GM19324 (cell line): ENCODE measurements around the gene FMN1.

Experiments
- ATAC-seq: cut with Tn5 transposase; IDR thresholded peaks from one replicate; pipeline ENCODE4 v1.9.1; 2021; ENCODE audit warnings: mild to moderate bottlenecking, moderate library complexity; ENCODE audit not compliant: unreplicated experiment, low FRiP score

FMN1 gene

DNA sequence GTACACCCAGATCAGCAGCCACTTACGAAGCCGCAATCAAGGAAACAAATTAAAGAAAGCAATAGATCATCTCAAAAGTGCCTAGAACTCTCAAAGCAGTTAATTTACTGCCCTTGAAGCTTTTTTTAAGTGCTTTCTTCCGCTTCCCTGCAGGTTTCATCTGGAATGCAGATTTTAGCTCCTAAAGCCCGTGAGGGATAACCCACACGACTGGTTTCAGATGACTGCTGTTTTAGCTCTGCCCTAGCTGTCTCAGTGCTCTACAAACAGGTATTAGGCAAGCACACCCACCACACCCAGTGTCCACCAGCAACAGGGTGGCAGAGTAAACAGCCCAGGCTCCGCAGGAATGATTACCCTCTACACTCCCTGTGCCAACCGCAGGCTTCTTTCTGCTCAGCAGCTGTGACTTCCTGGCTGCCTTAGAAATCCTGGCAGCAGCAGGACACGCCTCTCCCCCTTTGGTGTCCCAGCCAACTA is 126.0 kb downstream of the FMN1 start:
- ATAC-seq, result no peak

DNA sequence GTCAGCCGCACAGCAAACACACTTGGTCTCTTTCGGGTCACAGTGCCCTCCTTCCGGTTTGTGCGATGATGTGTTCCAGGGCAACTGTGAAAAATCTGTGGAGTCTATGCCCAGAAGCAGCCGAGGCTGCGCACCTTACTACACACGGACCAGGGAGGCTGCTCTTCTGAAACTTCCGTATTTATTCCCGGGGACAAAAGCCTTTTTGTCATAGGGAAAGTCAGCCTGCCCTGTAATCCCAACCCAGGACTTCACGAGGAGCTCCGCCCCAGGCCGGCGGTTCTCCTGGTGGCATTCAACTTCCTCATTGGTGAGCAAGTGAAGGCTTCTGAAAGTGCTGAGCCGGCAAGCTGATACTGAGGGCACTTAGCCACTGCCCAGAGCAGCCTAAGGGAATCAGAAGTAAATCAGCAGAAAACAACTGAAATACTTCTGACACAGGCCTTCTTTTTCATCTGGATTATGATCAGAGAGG is 126.5 kb downstream of the FMN1 start:
- no peak for ATAC-seq

DNA sequence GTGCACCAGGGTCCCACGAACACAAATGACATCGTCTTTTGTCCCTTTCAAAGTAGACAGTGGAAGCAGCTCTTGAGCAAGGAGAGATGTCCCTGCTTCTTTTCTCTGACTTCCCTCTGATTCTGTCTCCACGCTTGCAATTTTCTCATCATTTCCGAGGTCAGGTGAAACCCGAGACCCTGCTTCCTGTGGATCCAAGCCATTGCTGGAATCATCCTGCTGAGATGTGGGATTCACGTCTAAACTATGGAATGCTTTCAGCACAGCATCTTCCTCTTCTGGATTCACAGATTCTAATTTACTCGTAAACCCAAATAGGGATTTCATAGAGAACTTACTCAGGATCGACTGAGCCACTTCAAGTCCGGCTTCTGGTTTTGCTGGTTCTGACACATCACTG is 127.1 kb downstream of the FMN1 start:
- no peak for ATAC-seq

DNA sequence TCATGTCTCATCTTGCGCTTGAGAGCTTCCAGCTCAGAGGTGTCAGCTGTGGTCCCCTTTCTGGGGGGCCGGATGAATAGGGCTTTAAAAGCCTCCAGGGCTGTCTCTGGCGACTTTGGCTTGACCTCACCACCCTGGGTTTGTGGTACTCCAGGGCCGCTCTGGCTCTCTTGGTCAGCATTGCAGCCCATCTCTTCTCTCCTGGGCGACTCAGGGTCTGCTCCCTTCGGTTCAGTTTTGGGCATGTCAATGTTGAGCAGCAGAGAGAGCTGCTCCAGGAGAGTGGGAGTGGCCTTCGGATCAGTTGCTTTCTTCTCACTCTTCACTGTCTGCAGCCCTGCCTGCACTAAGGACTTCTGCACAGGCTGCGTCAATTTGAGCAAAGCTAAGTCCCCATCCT is 127.9 kb downstream of the FMN1 start:
- no peak for ATAC-seq

GRCh38 chr15:33064878-33065277 is 129.6 kb downstream of the FMN1 start:
- ATAC-seq, result no peak

- no peak for ATAC-seq
These were observed 135.3 kb downstream of the FMN1 start for GRCh38 chr15:33059184-33059583.

- ATAC-seq, result no peak
These were observed 136.7 kb downstream of the FMN1 start for GRCh38 chr15:33057845-33058244.

DNA sequence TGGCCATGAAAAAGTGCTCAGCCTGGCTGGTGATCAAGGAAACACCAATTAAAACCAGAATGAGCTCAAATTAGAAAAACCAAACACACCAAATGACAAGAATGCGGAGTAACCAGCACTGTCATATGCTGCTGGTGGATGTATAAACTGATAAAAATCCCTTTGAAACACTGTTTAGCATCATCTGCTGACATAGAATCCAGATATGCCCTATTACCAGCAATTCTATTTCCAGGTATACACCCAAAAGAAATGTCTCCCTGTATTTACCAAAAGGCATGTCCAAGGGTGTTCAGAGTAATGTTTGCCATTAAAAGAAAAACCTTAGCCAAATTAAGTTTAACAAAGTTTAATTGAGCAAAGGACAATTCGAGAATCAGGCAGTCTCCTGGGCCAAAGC is 138.6 kb downstream of the FMN1 start:
- ATAC-seq, result no peak

DNA sequence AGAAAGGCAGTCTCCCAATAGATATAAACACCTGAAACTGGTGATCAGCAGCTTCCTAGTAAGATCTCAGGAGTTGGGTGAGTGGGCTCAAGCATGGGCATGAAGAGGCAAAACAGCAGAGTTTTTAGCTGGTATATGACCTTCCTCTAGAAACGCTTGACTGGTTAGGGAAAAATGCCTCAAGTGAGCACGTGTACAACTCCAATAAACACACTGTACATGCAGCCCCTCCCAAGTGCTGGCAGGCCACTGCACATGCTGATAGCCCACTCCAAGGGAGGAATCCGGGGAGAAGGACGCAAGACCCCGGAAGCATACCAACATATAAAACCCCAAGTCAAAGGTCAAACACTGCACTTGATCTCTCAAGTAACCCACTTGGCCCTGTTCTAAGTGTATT is 143.0 kb downstream of the FMN1 start:
- no peak for ATAC-seq

DNA sequence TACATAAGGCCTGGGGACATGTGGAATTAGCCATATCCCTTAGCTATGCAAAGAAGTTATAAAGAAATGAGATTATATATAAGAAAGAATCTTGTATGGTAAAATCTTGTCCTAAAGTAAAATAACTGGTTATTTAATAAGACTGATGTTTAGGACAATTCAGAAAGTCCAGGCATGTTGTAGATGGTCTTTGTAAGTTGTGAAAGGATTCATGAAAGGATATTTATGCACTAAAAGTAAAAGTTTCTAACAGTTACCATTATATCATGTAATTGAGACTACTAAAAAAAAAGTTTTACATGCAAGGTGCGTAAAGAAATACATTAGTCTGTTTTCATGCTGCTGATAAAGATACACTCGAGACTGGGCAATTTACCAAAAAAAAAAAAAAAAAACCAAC is 146.3 kb downstream of the FMN1 start:
- ATAC-seq, result no peak

DNA sequence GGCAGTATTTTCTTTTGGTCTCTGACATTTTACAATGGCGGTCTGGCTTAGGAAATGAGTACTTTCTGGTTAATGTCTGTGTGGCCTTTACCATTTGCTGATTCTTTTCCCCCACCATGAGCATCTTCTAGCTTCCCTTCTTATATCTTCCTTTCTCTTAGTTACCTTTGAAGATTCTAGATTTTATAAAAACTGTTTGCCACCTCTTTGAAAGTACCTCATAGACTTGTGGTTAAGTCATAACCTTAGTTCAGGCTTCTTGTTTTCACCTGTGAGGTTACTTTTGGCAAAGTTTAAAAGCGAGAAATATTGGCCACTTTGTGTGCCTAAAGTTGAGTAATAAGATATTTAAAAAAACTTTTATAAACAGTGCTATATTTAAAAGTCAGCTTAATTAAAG is 147.4 kb downstream of the FMN1 start:
- no peak for ATAC-seq

- ATAC-seq, result no peak
These were observed 148.2 kb downstream of the FMN1 start for GRCh38 chr15:33046329-33046728.

DNA sequence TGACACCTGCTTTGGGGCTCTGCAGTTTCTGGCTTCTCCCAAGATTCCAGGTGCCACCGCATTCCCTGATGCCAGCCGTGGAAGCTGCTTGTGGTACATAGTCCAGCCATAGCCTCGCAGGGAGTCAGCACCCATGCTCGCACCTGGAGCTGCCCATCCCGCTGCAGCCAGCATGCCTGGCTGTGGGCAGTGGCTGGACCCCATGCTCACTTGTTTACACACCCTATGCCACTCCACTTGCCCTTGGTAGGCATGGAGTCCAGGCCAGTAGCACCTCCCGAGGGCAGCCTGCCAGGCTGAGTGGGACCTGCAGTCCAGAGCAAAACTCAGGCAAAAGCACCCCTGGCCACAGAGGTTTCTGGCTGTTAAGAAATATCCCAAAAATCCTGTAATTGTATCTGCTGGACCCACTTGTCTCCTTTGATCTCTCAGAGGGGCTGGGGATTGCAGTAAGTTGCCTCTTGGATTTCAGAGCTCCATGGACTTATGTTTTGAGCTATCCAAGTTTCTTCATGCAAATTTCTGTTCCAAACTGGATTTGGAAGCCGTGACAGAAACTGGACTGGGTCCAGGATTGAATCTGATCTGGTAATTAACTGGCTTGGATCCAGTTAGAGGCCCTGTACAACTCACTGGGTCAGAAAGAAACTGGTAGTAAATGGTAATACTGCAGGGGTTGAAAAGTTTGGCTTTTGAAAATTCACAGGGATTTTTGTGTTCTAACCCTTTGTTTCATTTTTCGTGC is 149.3 kb downstream of the FMN1 start:
- no peak for ATAC-seq

- no peak for ATAC-seq
These were observed 149.9 kb downstream of the FMN1 start for GRCh38 chr15:33044598-33044997.

GRCh38 chr15:33043636-33044035 is 150.9 kb downstream of the FMN1 start:
- ATAC-seq, result no peak

- no peak for ATAC-seq
These were observed 154.0 kb downstream of the FMN1 start for GRCh38 chr15:33040496-33040895.

DNA sequence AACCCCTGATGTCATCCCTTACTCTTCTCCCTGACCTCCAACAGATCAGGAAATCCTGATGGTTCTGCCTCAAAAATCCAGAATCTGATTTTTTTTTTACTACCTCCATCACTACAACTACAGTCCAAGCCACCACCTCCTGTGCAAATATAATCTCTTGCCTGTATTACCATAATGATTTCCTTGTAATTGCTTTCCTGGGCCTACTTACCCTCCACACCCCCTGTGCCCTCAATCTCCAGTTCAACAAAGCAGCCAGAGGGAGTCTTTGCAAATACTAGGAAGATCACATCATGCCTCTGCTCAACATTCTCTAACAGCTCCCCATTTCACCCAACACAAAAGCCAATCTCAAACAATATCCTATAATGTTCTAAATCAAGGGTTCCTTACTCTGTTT is 159.9 kb downstream of the FMN1 start:
- no peak for ATAC-seq

- ATAC-seq, result no peak
These were observed 162.5 kb downstream of the FMN1 start for GRCh38 chr15:33032053-33032452.

DNA sequence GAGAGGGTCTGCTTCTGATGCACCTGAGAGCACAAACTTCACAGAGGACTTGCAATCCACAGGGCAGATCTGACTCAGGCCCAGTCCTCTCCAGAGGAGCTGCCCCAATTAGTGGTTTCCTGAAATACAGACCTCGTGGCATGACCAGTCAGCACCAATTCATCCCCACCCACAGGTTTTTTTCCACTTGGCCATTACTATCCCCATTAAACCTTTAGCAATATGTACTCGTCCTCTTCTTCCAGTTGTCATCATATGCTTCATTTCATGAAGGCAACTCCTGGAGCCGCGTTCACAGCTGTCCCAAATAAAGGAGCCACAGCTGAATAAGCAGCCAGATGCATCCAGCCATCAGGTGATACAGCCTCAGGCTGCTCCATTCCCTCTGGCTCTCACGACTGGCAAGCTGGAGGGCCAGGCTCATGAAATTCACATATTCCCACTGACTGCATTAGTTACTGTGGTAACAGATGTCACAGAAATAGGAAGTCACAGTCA is 163.1 kb downstream of the FMN1 start:
- ATAC-seq, result no peak

- ATAC-seq, result no peak
These were observed 164.2 kb downstream of the FMN1 start for GRCh38 chr15:33030315-33030714.

DNA sequence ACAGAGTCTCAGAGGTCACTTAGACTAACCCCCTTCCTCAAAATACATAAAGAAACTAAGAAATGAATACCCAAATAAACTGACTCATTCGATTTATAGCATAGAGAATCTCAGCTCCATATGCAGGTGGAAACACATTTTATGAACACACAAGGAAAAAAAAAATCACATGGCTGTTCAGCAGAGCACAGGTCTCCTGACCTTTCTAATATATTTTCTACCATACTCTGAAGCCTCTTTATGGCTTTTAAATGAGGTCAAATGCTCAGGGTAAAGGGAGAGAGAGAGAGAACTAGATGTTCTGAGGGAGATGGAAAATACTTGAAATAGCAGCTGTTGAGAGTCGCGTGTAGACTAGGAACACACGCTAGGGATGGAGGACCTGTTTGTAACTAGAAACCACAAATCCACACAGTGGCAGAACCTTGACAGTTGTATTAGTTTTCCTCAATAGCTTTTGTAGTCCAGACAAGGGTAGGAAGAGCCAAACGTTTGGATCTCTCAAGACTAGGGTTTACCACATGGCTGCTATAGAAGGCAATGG is 165.3 kb downstream of the FMN1 start:
- ATAC-seq, result no peak

DNA sequence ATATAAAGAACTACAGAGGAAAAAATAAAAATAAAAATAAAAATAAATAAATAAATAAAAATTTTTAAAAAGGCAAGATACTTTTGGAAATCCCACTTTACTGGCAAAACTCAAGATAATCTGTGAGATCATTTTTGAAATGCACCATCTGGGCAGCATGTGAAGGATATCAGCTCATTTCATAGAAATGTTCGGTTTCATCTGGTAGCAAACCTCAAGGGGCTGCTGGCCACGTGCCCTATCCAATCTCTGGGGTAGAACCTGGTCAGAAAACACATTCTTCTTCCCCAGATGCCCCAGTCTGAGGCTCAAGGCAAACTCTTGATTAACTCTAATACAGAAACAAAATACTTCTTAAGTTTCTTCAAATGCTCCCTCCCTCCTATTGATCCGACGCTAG is 166.0 kb downstream of the FMN1 start:
- ATAC-seq, result no peak
